Measurements from ENCODE around the gene ATP8B1. TPM values are rescaled to one million over a fixed set of nuclear protein-coding genes. Genes with fewer than 3 reads are reported as not detected.

Gene ATP8B1
- total and polyA plus RNA-seq, 2 of the 4 experiments (the other 2 are of a cell fraction), result 64.3 to 136 TPM

- H3K27ac ChIP-seq (ENCODE audit: insufficient read depth, low read length), result no peak overlapping the region
- H2AFZ ChIP-seq (replicated peaks; ENCODE audit: low read length, poor library complexity), result no peak overlapping the region
- no peak overlapping the region for H2BK120ac ChIP-seq (ENCODE audit: low read depth, low read length)
- H3K4me2 ChIP-seq (ENCODE audit: low read depth, low read length), result no peak overlapping the region
- no peak overlapping the region for H2AK9ac ChIP-seq (replicated peaks; ENCODE audit: low read depth, low read length, poor library complexity)
- no TSS peak for BruUV-seq (replicated peaks)
- H3K4ac ChIP-seq (ENCODE audit: low read depth, low read length), result no peak overlapping the region
- H3K23ac ChIP-seq (ENCODE audit: low read depth, low read length), result no peak overlapping the region
- H3K4me3 ChIP-seq (ENCODE audit: insufficient read depth, low read depth, low read length), result no peak overlapping the region
- H4K91ac ChIP-seq (ENCODE audit: insufficient read depth, low read depth, low read length), result no peak overlapping the region
- no peak overlapping the region for H2BK20ac ChIP-seq (ENCODE audit: low read depth, low read length)
- peaks cover 11% of the 10 kb centered on the region for H3K36me3 ChIP-seq (ENCODE audit: control insufficient read depth, insufficient read depth, low read length)
- H3K9ac ChIP-seq (ENCODE audit: low read depth, low read length), result no peak overlapping the region
- H3K9me1 ChIP-seq (ENCODE audit: insufficient read depth, low read length), result peaks cover 25% of the 10 kb centered on the region
- H3K4me1 ChIP-seq (ENCODE audit: control insufficient read depth, insufficient read depth, low read length), result peaks cover 8% of the 10 kb centered on the region
- no peak overlapping the region for H3K14ac ChIP-seq (replicated peaks; ENCODE audit: low read depth, low read length)
- in situ Hi-C loops (cut with MboI; ENCODE audit: low sequenced_read_pairs) (no loop called here), intact Hi-C loops (cut with micrococcal nuclease) (no loop called here), dilution Hi-C loops (cut with HindIII; ENCODE audit: low sequenced_read_pairs, unreplicated experiment) (no loop called here)
- H3K79me1 ChIP-seq (ENCODE audit: low read depth in 1 of 2, low read length in 2 of 2), result peaks cover 39 to 75% of the 10 kb centered on the region in 2 experiments
- no peak for ATAC-seq (ENCODE audit: low read depth)
- H4K5ac ChIP-seq (ENCODE audit: low read depth, low read length), result no peak overlapping the region
- H4K20me1 ChIP-seq (ENCODE audit: insufficient read depth, low read length), result peaks cover 53% of the 10 kb centered on the region
- ChIA-PET CTCF (no interaction called here), POLR2A (ENCODE audit: unreplicated experiment) (no interaction called here)
- H2BK5ac ChIP-seq (ENCODE audit: low read depth, low read length, poor library complexity, severe bottlenecking), result no peak overlapping the region
- H2AK5ac ChIP-seq (ENCODE audit: low read depth, low read length), result no peak overlapping the region
- no peak overlapping the region for H4K8ac ChIP-seq (ENCODE audit: low read depth in 2 of 2, low read length in 2 of 2)
- TF ChIP-seq CEBPB (IDR thresholded peaks at IDR 0.05; ENCODE audit: low read depth, low read length), result no peak
- no peak for TF ChIP-seq CTCF (conservative IDR thresholded peaks at IDR 0.05; ENCODE audit: low read depth, low read length)
- TF ChIP-seq POLR2A (IDR thresholded peaks at IDR 0.05; ENCODE audit: low read depth, low read length), result no peak
- TF ChIP-seq BHLHE40 (IDR thresholded peaks at IDR 0.05; ENCODE audit: low read depth, low read length), result no peak
- TF ChIP-seq RAD21 (IDR thresholded peaks at IDR 0.05; ENCODE audit: low read length), result no peak
- TF ChIP-seq USF2 (IDR thresholded peaks at IDR 0.05; ENCODE audit: low read depth, low read length), result no peak
- no peak for TF ChIP-seq MAFK (IDR thresholded peaks at IDR 0.05; ENCODE audit: low read depth, low read length)
- TF ChIP-seq MAZ (IDR thresholded peaks at IDR 0.05; ENCODE audit: borderline replicate concordance, low read depth, low read length), result no peak
- TF ChIP-seq RCOR1 (IDR thresholded peaks at IDR 0.05; ENCODE audit: insufficient replicate concordance, low read length), result no peak
- TF ChIP-seq FOS (IDR thresholded peaks at IDR 0.05; ENCODE audit: low read depth, low read length), result no peak
- no peak for TF ChIP-seq MXI1 (IDR thresholded peaks at IDR 0.05; ENCODE audit: borderline replicate concordance, low read depth, low read length)
- TF ChIP-seq NFE2L2 (IDR thresholded peaks at IDR 0.05; ENCODE audit: low read depth, low read length), result no peak
- TF ChIP-seq SMC3 (IDR thresholded peaks at IDR 0.05; ENCODE audit: low read depth, low read length), result no peak
- TF ChIP-seq CHD1 (IDR thresholded peaks at IDR 0.05; ENCODE audit: low read depth, low read length), result no peak
- TF ChIP-seq RFX5 (IDR thresholded peaks at IDR 0.05; ENCODE audit: low read depth, low read length), result no peak
- DNase-seq, result no peak
- no peaks in the 10 kb centered on the region for H3K9me3 ChIP-seq (ENCODE audit: control insufficient read depth, insufficient read depth, low read length)
- H3K56ac ChIP-seq (ENCODE audit: extremely low read depth, insufficient read depth, low read length), result no peak overlapping the region
- no peaks in the 10 kb centered on the region for H3K27me3 ChIP-seq (ENCODE audit: control insufficient read depth, insufficient read depth, low read length)
- no peak overlapping the region for H2BK15ac ChIP-seq (ENCODE audit: low read depth, low read length)
- WGBS, 2 experiments (ENCODE audit: extremely low coverage in 2 of 2, insufficient read length in 1 of 2), result 88% methylated on average over 7 of the region's 8 CpGs; no CpG with 5 or more reads in 1 of the 2 experiments
- H3K18ac ChIP-seq (ENCODE audit: low read depth, low read length), result no peak overlapping the region
These were observed 39.0 kb downstream of the ATP8B1 start for GRCh38 chr18:57764087-57764486.
